Measurements from ENCODE around the gene HYDIN.

DNA sequence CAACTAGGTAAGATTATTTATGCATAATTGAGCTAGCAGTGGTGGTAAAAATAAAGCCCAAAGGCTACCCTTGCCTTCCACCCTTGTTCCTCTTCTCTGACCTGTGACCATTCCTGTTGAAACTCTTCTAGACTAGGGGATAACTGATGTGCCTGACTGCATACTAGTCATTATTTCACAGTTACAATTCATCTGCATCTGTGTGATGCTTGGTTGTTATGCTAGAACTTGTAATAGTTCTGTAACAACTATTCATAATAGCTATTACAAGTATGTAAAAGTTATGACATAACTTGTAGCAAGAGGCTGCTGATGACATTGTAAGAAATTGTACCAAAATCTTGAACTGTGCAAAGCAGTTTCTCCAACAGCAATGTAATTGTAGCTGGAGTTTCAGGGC lies 427.2 kb downstream of the HYDIN start:
- TF ChIP-seq ESRRG (CRISPR knock-in tag; IDR thresholded peaks at IDR 0.05) (no peak), PPARA (CRISPR knock-in tag; IDR thresholded peaks at IDR 0.05; ENCODE audit: borderline replicate concordance) (no peak), ZFP3 (CRISPR knock-in tag; IDR thresholded peaks at IDR 0.05) (no peak), CSDC2 (CRISPR knock-in tag; IDR thresholded peaks at IDR 0.05) (no peak), ARNTL (CRISPR knock-in tag; IDR thresholded peaks at IDR 0.05; ENCODE audit: borderline replicate concordance, low read depth) (no peak), GLIS3 (CRISPR knock-in tag; IDR thresholded peaks at IDR 0.05) (no peak)
- TF ChIP-seq, protein P1, sequence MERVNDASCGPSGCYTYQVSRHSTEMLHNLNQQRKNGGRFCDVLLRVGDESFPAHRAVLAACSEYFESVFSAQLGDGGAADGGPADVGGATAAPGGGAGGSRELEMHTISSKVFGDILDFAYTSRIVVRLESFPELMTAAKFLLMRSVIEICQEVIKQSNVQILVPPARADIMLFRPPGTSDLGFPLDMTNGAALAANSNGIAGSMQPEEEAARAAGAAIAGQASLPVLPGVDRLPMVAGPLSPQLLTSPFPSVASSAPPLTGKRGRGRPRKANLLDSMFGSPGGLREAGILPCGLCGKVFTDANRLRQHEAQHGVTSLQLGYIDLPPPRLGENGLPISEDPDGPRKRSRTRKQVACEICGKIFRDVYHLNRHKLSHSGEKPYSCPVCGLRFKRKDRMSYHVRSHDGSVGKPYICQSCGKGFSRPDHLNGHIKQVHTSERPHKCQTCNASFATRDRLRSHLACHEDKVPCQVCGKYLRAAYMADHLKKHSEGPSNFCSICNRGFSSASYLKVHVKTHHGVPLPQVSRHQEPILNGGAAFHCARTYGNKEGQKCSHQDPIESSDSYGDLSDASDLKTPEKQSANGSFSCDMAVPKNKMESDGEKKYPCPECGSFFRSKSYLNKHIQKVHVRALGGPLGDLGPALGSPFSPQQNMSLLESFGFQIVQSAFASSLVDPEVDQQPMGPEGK (CRISPR knock-in tag; IDR thresholded peaks at IDR 0.05; ENCODE audit: borderline replicate concordance), result no peak
- TF ChIP-seq, protein P2, sequence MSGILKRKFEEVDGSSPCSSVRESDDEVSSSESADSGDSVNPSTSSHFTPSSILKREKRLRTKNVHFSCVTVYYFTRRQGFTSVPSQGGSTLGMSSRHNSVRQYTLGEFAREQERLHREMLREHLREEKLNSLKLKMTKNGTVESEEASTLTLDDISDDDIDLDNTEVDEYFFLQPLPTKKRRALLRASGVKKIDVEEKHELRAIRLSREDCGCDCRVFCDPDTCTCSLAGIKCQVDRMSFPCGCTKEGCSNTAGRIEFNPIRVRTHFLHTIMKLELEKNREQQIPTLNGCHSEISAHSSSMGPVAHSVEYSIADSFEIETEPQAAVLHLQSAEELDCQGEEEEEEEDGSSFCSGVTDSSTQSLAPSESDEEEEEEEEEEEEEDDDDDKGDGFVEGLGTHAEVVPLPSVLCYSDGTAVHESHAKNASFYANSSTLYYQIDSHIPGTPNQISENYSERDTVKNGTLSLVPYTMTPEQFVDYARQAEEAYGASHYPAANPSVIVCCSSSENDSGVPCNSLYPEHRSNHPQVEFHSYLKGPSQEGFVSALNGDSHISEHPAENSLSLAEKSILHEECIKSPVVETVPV (CRISPR knock-in tag; IDR thresholded peaks at IDR 0.05), result no peak

Data from SK-N-SH treated with all-trans-retinoic acid at 6 μM for 48 hours (cell line).